ENCODE measurements around the gene MYH10. TPM values are rescaled to one million over a fixed set of nuclear protein-coding genes. Genes with fewer than 3 reads are reported as not detected.

The MYH10 gene
- total and polyA plus RNA-seq, 9 of the 15 experiments (the other 6 are each of a cell fraction or from before 2014, with no cell fraction given) = 16.3 to 95.3 (median 39.7) TPM

DNA sequence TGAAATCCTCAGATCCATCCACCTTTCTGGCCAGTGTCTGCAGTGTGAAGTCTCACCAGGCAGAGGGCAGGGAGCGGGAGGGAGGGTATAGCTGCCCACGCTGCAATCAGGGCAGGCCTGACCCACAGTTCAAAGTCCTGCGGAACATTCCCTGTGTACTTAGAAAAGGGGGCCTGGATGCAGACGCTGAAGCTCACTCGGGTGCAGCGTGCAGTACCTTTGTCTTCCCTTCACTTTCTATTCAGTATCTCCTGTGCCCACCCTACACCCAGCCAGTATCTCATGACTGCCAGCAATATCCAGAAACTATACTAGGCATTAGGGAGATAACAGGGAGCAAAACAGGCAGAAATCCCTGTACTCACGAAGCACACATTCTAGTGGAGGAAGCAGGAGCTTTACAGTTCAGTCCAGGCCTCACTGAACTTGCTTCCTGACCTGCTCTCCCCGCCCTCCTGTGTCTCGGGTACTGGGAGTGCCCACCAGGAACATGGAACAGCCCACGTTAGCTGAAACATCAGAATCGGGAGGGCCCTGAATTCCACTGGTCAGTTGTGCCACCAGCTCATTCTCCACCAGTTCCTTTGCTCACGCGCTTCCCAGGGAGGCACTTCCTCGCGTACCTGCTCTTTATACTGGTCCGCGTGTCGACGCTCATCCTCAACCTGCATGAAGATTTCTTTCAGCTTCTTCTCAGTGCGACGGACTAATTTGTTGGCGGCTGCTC, 152.6 kb downstream of the MYH10 start (continued):
- TF ChIP-seq, protein P1, sequence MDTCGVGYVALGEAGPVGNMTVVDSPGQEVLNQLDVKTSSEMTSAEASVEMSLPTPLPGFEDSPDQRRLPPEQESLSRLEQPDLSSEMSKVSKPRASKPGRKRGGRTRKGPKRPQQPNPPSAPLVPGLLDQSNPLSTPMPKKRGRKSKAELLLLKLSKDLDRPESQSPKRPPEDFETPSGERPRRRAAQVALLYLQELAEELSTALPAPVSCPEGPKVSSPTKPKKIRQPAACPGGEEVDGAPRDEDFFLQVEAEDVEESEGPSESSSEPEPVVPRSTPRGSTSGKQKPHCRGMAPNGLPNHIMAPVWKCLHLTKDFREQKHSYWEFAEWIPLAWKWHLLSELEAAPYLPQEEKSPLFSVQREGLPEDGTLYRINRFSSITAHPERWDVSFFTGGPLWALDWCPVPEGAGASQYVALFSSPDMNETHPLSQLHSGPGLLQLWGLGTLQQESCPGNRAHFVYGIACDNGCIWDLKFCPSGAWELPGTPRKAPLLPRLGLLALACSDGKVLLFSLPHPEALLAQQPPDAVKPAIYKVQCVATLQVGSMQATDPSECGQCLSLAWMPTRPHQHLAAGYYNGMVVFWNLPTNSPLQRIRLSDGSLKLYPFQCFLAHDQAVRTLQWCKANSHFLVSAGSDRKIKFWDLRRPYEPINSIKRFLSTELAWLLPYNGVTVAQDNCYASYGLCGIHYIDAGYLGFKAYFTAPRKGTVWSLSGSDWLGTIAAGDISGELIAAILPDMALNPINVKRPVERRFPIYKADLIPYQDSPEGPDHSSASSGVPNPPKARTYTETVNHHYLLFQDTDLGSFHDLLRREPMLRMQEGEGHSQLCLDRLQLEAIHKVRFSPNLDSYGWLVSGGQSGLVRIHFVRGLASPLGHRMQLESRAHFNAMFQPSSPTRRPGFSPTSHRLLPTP (IDR thresholded peaks at IDR 0.05; ENCODE audit: borderline replicate concordance, extremely low read depth, insufficient read length) = no peak
- TF ChIP-seq CBX8 (IDR thresholded peaks at IDR 0.05; ENCODE audit: borderline replicate concordance, extremely low read depth, low read depth, low read length, poor library complexity, severe bottlenecking) (no peak), THRAP3 (IDR thresholded peaks at IDR 0.05; ENCODE audit: borderline replicate concordance) (no peak), NR4A1 (CRISPR knock-in tag; IDR thresholded peaks at IDR 0.05) (no peak), NR4A1 (tag; IDR thresholded peaks at IDR 0.05) (no peak), TAF9B (IDR thresholded peaks at IDR 0.05; ENCODE audit: partially characterized antibody) (no peak), POU5F1 (IDR thresholded peaks at IDR 0.05; ENCODE audit: borderline replicate concordance, low read depth, low read length, partially characterized antibody) (no peak), ZNF785 (CRISPR knock-in tag; IDR thresholded peaks at IDR 0.05) (no peak)
- TF ChIP-seq, protein P2, sequence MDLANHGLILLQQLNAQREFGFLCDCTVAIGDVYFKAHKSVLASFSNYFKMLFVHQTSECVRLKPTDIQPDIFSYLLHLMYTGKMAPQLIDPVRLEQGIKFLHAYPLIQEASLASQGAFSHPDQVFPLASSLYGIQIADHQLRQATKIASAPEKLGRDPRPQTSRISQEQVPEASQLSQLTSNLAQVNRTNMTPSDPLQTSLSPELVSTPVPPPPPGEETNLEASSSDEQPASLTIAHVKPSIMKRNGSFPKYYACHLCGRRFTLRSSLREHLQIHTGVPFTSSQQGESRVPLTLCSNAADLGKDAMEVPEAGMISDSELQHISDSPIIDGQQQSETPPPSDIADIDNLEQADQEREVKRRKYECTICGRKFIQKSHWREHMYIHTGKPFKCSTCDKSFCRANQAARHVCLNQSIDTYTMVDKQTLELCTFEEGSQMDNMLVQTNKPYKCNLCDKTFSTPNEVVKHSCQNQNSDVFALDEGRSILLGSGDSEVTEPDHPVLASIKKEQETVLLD (IDR thresholded peaks at IDR 0.05) = no peak
- TF ChIP-seq, protein P3, sequence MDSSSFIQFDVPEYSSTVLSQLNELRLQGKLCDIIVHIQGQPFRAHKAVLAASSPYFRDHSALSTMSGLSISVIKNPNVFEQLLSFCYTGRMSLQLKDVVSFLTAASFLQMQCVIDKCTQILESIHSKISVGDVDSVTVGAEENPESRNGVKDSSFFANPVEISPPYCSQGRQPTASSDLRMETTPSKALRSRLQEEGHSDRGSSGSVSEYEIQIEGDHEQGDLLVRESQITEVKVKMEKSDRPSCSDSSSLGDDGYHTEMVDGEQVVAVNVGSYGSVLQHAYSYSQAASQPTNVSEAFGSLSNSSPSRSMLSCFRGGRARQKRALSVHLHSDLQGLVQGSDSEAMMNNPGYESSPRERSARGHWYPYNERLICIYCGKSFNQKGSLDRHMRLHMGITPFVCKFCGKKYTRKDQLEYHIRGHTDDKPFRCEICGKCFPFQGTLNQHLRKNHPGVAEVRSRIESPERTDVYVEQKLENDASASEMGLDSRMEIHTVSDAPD (CRISPR knock-in tag; IDR thresholded peaks at IDR 0.05) = no peak
- TF ChIP-seq, protein P4, sequence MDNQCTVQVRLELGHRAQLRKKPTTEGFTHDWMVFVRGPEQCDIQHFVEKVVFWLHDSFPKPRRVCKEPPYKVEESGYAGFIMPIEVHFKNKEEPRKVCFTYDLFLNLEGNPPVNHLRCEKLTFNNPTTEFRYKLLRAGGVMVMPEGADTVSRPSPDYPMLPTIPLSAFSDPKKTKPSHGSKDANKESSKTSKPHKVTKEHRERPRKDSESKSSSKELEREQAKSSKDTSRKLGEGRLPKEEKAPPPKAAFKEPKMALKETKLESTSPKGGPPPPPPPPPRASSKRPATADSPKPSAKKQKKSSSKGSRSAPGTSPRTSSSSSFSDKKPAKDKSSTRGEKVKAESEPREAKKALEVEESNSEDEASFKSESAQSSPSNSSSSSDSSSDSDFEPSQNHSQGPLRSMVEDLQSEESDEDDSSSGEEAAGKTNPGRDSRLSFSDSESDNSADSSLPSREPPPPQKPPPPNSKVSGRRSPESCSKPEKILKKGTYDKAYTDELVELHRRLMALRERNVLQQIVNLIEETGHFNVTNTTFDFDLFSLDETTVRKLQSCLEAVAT (IDR thresholded peaks at IDR 0.05) = no peak
- TF ChIP-seq, protein P5, sequence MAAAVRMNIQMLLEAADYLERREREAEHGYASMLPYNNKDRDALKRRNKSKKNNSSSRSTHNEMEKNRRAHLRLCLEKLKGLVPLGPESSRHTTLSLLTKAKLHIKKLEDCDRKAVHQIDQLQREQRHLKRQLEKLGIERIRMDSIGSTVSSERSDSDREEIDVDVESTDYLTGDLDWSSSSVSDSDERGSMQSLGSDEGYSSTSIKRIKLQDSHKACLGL (CRISPR knock-in tag; IDR thresholded peaks at IDR 0.05; ENCODE audit: borderline replicate concordance, poor library complexity, severe bottlenecking) = no peak

All from K562 (cell line).